GM12801 (cell line): ENCODE data around the gene MUS81.

Experiments used
- TF ChIP-seq, protein P1 (sequence below): IDR thresholded peaks from one replicate; pipeline ENCODE4 v1.5.1; 2011; ENCODE audit warnings: control low read depth; ENCODE audit not compliant: insufficient read length; ENCODE audit errors: extremely low read depth

MUS81 gene

GRCh38 chr11:65897020-65897471 is 36.8 kb downstream of the MUS81 start:
- TF ChIP-seq, protein P1, sequence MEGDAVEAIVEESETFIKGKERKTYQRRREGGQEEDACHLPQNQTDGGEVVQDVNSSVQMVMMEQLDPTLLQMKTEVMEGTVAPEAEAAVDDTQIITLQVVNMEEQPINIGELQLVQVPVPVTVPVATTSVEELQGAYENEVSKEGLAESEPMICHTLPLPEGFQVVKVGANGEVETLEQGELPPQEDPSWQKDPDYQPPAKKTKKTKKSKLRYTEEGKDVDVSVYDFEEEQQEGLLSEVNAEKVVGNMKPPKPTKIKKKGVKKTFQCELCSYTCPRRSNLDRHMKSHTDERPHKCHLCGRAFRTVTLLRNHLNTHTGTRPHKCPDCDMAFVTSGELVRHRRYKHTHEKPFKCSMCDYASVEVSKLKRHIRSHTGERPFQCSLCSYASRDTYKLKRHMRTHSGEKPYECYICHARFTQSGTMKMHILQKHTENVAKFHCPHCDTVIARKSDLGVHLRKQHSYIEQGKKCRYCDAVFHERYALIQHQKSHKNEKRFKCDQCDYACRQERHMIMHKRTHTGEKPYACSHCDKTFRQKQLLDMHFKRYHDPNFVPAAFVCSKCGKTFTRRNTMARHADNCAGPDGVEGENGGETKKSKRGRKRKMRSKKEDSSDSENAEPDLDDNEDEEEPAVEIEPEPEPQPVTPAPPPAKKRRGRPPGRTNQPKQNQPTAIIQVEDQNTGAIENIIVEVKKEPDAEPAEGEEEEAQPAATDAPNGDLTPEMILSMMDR = no peak

DNA sequence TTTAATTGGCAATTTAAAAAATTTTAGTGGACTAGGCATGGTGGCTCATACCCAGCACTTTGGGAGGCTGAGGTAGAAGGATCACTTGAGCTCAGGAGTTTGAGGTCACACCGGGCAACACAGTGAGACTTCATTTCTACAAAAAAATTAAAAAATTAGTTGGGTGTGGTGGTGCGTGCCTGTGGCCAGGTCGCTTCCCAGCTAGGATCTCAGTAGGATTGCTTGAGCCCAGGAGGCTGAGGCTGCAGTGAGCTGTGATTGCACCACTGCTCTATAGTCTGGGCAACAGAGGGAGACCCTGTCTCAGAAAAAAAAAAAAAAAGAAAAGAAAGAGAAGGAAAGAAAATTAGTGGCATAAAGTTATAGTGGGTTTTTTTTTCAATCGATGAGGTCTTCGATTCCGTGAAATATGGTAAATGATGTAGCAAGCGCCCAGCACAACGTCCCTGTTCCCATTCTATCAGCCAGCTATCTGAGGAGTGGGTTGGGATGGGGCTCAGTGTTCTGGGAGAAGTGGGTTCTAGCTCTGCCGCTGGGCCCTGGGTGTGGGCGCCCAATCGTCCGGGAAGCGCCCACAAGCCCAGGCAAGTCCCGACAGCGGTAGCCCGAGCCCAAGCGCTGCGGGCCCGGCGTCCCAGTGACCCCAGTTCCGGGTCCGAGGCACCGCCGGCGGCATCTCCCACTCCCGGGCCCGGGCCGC is 38.6 kb downstream of the MUS81 start:
- TF ChIP-seq, protein P1 = no peak

DNA sequence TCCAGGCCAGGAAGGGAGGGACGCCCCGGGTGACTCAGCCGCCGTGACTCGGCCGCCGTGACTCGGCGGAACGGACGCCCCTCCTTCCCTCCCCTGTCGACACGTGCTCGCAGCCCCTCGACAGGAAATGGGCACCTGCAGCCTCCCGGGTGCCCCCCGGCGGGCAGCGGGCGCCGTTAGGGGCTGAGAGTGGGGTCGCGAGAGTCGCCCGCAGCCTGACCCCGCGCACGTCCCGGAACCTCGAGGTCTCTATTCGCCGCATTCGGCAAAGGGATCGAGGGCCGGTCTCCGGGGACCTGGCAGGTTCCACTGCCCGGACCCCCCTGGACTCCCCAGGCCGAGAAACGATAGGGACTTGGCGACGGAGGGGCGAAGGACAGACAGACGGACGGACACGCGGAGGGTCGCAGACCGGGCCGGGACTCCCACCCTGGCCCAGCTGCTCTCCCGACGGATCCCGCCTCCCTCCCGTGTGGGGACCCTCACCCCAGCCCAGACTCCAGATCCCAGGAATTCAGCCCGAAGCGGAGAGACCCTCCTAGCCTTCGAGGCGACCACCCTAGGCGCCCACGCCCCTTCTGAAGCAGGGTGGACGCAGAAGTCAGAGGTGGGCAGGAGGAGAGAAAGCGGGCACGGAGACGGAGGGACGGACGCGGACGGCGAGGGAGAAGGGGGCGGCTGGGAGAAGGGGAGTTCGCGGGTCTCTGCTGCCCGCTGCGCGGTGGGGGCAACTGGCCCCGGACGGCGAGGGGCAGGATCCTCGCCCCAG is 39.3 kb downstream of the MUS81 start:
- TF ChIP-seq, protein P1 = no peak

GRCh38 chr11:65900125-65900898 is 40.1 kb downstream of the MUS81 start, which contains the start of gene FOSL1:
TSS of gene FOSL1 (minus strand) at chr11:65900388. CDS start at chr11:65900339, 49 bp downstream.
- TF ChIP-seq, protein P1 = no peak

- TF ChIP-seq, protein P1 = no peak
Measured at GRCh38 chr11:65900899-65901180, 40.6 kb downstream of the MUS81 start.

GRCh38 chr11:65903068-65903481 is 42.8 kb downstream of the MUS81 start:
- TF ChIP-seq, protein P1 = no peak

GRCh38 chr11:65903715-65904114 is 43.5 kb downstream of the MUS81 start:
- TF ChIP-seq, protein P1 = no peak
